K562 (cell line): ENCODE data around the gene LONP1. TPM values are rescaled to one million over a fixed set of nuclear protein-coding genes. Genes with fewer than 3 reads are reported as not detected.

Experiments used
- ATAC-seq: fragments of 200-7000 bp; cut with Tn5 transposase; 3 replicates; pipeline ENCODE4 v1.9.1; 2020; ENCODE audit warnings: moderate library complexity
- BruUV-seq: library from RNA; stranded (reverse); fragments of 400-500 nt; replicated peaks from 2 replicates; lab custom pipeline; 2021; lab: Mats Ljungman, UMichigan
- CTCF ChIA-PET: fragments of 300-600 bp; formaldehyde crosslinking; extraction: SDS; loops from one replicate; lab custom pipeline; 2021; ENCODE audit warnings: low intra/inter-chr PET ratio; lab: Yijun Ruan, JAX
- POLR2A ChIA-PET: fragments of 300-600, 350-650 bp; sonication (Branson Sonifier 250); formaldehyde crosslinking; extraction: SDS; loops from one replicate; lab custom pipeline; 2021; ENCODE audit warnings: antibody characterized with exemption, inconsistent platforms; lab: Yijun Ruan, JAX
- DNase-seq, 4 experiments: peaks; one replicate each; pipeline versions ENCODE4 v3.0.0 to v3.0.0-alpha.2; 2011 to 2018; ENCODE audit warnings: low spot score in 3 of 4, mixed read lengths in 3 of 4; ENCODE audit errors: extremely low read depth in 1 of 4
- FAIRE-seq: peaks from 2 replicates; lab custom pipeline; 2011; peaks lifted over from hg19 to GRCh38; lab: Jason Lieb, UNC
- H2AFZ ChIP-seq: 2 replicates; pipeline ENCODE4 v1.6.0; 2011; ENCODE audit warnings: low read depth, low read length, control low read depth, inconsistent platforms
- H3K27ac ChIP-seq: fragments of 200-600 bp; 3 replicates; pipeline ENCODE4 v1.8.0; 2011; ENCODE audit warnings: low read depth, mild to moderate bottlenecking, control low read depth, inconsistent platforms, low read length, moderate library complexity, mixed read lengths; ENCODE audit errors: extremely low read depth
- H3K27me3 ChIP-seq, 2 experiments: fragments of 300-600 bp in 1 of 2; 2 replicates in 1 of 2; 3 replicates in 1 of 2; pipeline versions ENCODE4 v1.6.0 to v1.8.0; 2011; ENCODE audit warnings: inconsistent platforms in 2 of 2, low read length in 2 of 2, mild to moderate bottlenecking in 1 of 2, mixed read lengths in 1 of 2, moderate library complexity in 1 of 2; ENCODE audit not compliant: control insufficient read depth in 2 of 2, insufficient read depth in 2 of 2
- H3K36me3 ChIP-seq: fragments of 300-600 bp; 3 replicates; pipeline ENCODE4 v1.8.0; 2011; ENCODE audit warnings: mild to moderate bottlenecking, low read length, inconsistent platforms; ENCODE audit not compliant: control insufficient read depth, insufficient read depth
- H3K4me1 ChIP-seq, 2 experiments: fragments of 200-600 bp in 1 of 2; replicated peaks in 1 of 2; 2 replicates in 1 of 2; 3 replicates in 1 of 2; pipeline versions ENCODE4 v1.5.1 to v1.8.0; 2011; ENCODE audit warnings: inconsistent platforms in 2 of 2, low read length in 2 of 2, mild to moderate bottlenecking in 1 of 2, mixed read lengths in 1 of 2, moderate library complexity in 1 of 2; ENCODE audit not compliant: control insufficient read depth in 2 of 2, insufficient read depth in 2 of 2
- H3K4me2 ChIP-seq: 2 replicates; pipeline ENCODE4 v1.6.1; 2011; ENCODE audit warnings: low read length, control low read depth, inconsistent platforms, mixed read lengths; ENCODE audit not compliant: insufficient read depth
- H3K4me3 ChIP-seq: fragments of 200-600 bp; sonication (generic), shearing (Covaris generic); 2 replicates; pipeline ENCODE4 v1.5.1; 2016; ENCODE audit warnings: control low read depth, inconsistent platforms
- H3K79me2 ChIP-seq: fragments of 200-600 bp; 3 replicates; pipeline ENCODE4 v1.8.0; 2011; ENCODE audit warnings: low read length, inconsistent platforms; ENCODE audit not compliant: control insufficient read depth, insufficient read depth
- H3K9ac ChIP-seq, 2 experiments: 2 replicates each; pipeline versions ENCODE4 v1.6.0 to v1.6.1; 2011; ENCODE audit warnings: low read depth in 2 of 2, low read length in 2 of 2, control low read depth in 1 of 2, inconsistent platforms in 1 of 2, mild to moderate bottlenecking in 1 of 2, mixed read lengths in 1 of 2; ENCODE audit not compliant: insufficient read depth in 1 of 2
- H3K9me1 ChIP-seq: one replicate; pipeline ENCODE4 v1.6.0; 2011; ENCODE audit warnings: inconsistent platforms, mild to moderate bottlenecking, low read length, moderate library complexity; ENCODE audit not compliant: control insufficient read depth, insufficient read depth
- H3K9me3 ChIP-seq: replicated peaks from 2 replicates; pipeline ENCODE4 v1.5.1; 2011; ENCODE audit warnings: low read depth, low read length, inconsistent platforms; ENCODE audit not compliant: control insufficient read depth, insufficient read depth
- H4K20me1 ChIP-seq: replicated peaks from 2 replicates; pipeline ENCODE4 v1.6.1; 2011; ENCODE audit warnings: low read length, inconsistent platforms, mixed read lengths; ENCODE audit not compliant: control insufficient read depth, insufficient read depth
- C11orf30 ChIP-seq: fragments of 450-650 bp; IDR thresholded peaks from 2 replicates; pipeline ENCODE4 v1.6.1; 2016; ENCODE audit warnings: low read depth, mild to moderate bottlenecking
- FIP1L1 ChIP-seq: fragments of 200-400 bp; formaldehyde crosslinking; IDR thresholded peaks from 2 replicates; pipeline ENCODE4 v1.6.1; 2018; ENCODE audit warnings: mild to moderate bottlenecking, low read depth, low read length; ENCODE audit not compliant: poor library complexity, severe bottlenecking
- PCBP1 ChIP-seq: fragments of 200-400 bp; formaldehyde crosslinking; IDR thresholded peaks from 2 replicates; pipeline ENCODE4 v1.6.1; 2018; ENCODE audit warnings: mild to moderate bottlenecking, low read depth, low read length; ENCODE audit not compliant: poor library complexity, severe bottlenecking
- POLR2A ChIP-seq: fragments of 450-650 bp; conservative IDR thresholded peaks from 2 replicates; pipeline ENCODE4 v1.6.1; 2016
- POLR2AphosphoS2 ChIP-seq: IDR thresholded peaks from 2 replicates; pipeline ENCODE4 v1.6.1; 2012; ENCODE audit warnings: low read length, improper control_type of control experiment
- POLR2AphosphoS5 ChIP-seq: IDR thresholded peaks from 2 replicates; pipeline ENCODE4 v1.6.1; 2011; ENCODE audit warnings: mild to moderate bottlenecking, low read depth, low read length, moderate library complexity; ENCODE audit not compliant: control insufficient read depth, insufficient read depth
- POLR2G ChIP-seq: fragments of 200-400 bp; formaldehyde crosslinking; IDR thresholded peaks from 2 replicates; pipeline ENCODE4 v1.6.1; 2017; ENCODE audit warnings: low read depth, mild to moderate bottlenecking, antibody characterized with exemption, low read length, moderate library complexity
- PTRF ChIP-seq: fragments of 450-650 bp; IDR thresholded peaks from 2 replicates; pipeline ENCODE4 v1.6.1; 2016; ENCODE audit warnings: mild to moderate bottlenecking, missing genetic modification characterization, missing compliant biosample characterization
- PYGO2 ChIP-seq: fragments of 450-650 bp; IDR thresholded peaks from 2 replicates; pipeline ENCODE4 v1.6.1; 2016; ENCODE audit warnings: mild to moderate bottlenecking, missing genetic modification characterization, moderate library complexity, missing compliant biosample characterization
- RBFOX2 ChIP-seq: fragments of 200-400 bp; formaldehyde crosslinking; IDR thresholded peaks from 2 replicates; pipeline ENCODE4 v1.6.1; 2017; ENCODE audit warnings: low read depth, mild to moderate bottlenecking, low read length, moderate library complexity
- SUPT5H ChIP-seq: fragments of 450-650 bp; IDR thresholded peaks from 2 replicates; pipeline ENCODE4 v1.6.1; 2016
- TEAD1 ChIP-seq, 2 experiments: fragments of 450-650 bp in 1 of 2; sonication (generic) in 1 of 2; formaldehyde crosslinking; IDR thresholded peaks; 2 replicates each; pipeline versions ENCODE4 v1.4.0 to v1.8.0; 2020 to 2022; ENCODE audit warnings: mild to moderate bottlenecking in 2 of 2, missing genetic modification reagents in 1 of 2
- XRCC3 ChIP-seq: fragments of 450-650 bp; IDR thresholded peaks from 2 replicates; pipeline ENCODE4 v1.6.1; 2017; ENCODE audit warnings: mild to moderate bottlenecking, moderate library complexity
- ZBTB33 ChIP-seq: sonication (generic); formaldehyde crosslinking; IDR thresholded peaks from 2 replicates; pipeline ENCODE4 v1.8.1; 2023; ENCODE audit warnings: mild to moderate bottlenecking, missing genetic modification reagents
- ZFP36 ChIP-seq: fragments of 150-350 bp; IDR thresholded peaks from 2 replicates; pipeline ENCODE4 v1.6.1; 2018; ENCODE audit warnings: low read length, low read depth; ENCODE audit not compliant: partially characterized antibody
- ZNF184 ChIP-seq: sonication (generic); formaldehyde crosslinking; IDR thresholded peaks from 2 replicates; pipeline ENCODE4 v1.5.0; 2020; ENCODE audit warnings: missing genetic modification reagents
- ZNF77 ChIP-seq: fragments of 250-450 bp; sonication (Bioruptor Pico); IDR thresholded peaks from 2 replicates; pipeline ENCODE4 v1.5.0; 2020
- WGBS: fragments of 100-300 bp; shearing (Covaris generic); methylation state at CpG from one replicate; pipeline ENCODE4 v1.1.6; 2016; ENCODE audit warnings: low coverage, mixed read lengths; ENCODE audit not compliant: insufficient coverage; ENCODE audit errors: missing lambda C conversion rate; 5-methylcytosine and 5-hydroxymethylcytosine counted together
- in situ Hi-C: fragments of 300-500 bp; cut with MboI; formaldehyde crosslinking; loops from 4 replicates; pipeline ENCODE4 v1.15.0; 2018; ENCODE audit warnings: inconsistent platforms, mixed read lengths
- intact Hi-C: fragments of 100-400 bp; cut with micrococcal nuclease; formaldehyde crosslinking; loops from 2 replicates; pipeline ENCODE4 v1.14.2; 2022
- polyA plus RNA-seq, 8 experiments: library from polyadenylated mRNA; depleted of rRNA in 4 of 8; stranded (reverse) in 5 of 8; unstranded in 3 of 8; fragments of >200 nt; fragmentation: Nextera tagmentation in 2 of 8; fragmentation: Illumina TruSeq in 1 of 8; extraction: Ambion mirVana in 2 of 8; extraction: Trizol in 1 of 8; gene quantifications; 2 replicates each; pipeline versions ENCODE4 v1.2.1 to v1.2.3, GENCODE V29; 2011 to 2014; ENCODE audit warnings: inconsistent platforms in 1 of 8, missing spikeins in 1 of 8
- total RNA-seq, 7 experiments: library from RNA; depleted of rRNA in 6 of 7; stranded (reverse); fragments of >200 nt in 6 of 7; fragmentation: Illumina TruSeq in 2 of 7; extraction: Trizol in 2 of 7; gene quantifications; 2 replicates each; pipeline versions ENCODE4 v1.2.1 to v1.2.3, GENCODE V29; 2011 to 2021; ENCODE audit warnings: low replicate concordance in 1 of 7

Gene LONP1
- total and polyA plus RNA-seq, 9 of the 15 experiments (the other 6 are each of a cell fraction or from before 2014, with no cell fraction given) = 1.1 to 238 (median 84.5) TPM

GRCh38 chr19:5694956-5695648 is 24.8 kb downstream of the LONP1 start (continued):
- no peak for TF ChIP-seq PYGO2 (tag)
- peak; percentile 98 for TF ChIP-seq ZFP36

GRCh38 chr19:5694167-5694955 is 25.6 kb downstream of the LONP1 start:
- FAIRE-seq (no peak), ATAC-seq (no peak), DNase-seq (no peak)
- Histone ChIP-seq H3K9me1 (peaks cover 17% of the 10 kb centered on the region), H3K27ac (no peak overlapping the region), H3K27me3 (no peaks in the 10 kb centered on the region), H3K4me3 (no peak overlapping the region), H3K4me1 (peaks cover 14 to 85% of the 10 kb centered on the region in 2 experiments), H3K9ac (peak overlapping the region in 1 of 2 experiments; percentile 64; a peak in 2 of 4 replicates), H3K9me3 (no peaks in the 10 kb centered on the region), H2AFZ (no peak overlapping the region), H3K36me3 (peaks cover 90% of the 10 kb centered on the region), H3K4me2 (no peak overlapping the region), H4K20me1 (peaks cover 65% of the 10 kb centered on the region), H3K79me2 (peaks cover 70% of the 10 kb centered on the region)
- ChIA-PET CTCF (no interaction called here), POLR2A (interaction anchor here (0.6 to 2.4 kb wide), 8 partner anchors 8 to 97 kb away, joined by 3 to 9 read pairs (median 4); partner anchors contain the start of genes CATSPERD, DUS3L and LONP1)
- no TSS peak for BruUV-seq
- intact Hi-C loops = no loop called here
- in situ Hi-C loops = no loop called here
- WGBS = 91% methylated on average over 31 of the region's 45 CpGs
- TF ChIP-seq POLR2A = peak; percentile 1; the same call in 1 of the 2 replicates
- TF ChIP-seq C11orf30 = no peak
- no peak for TF ChIP-seq ZNF77
- peak; percentile 75 for TF ChIP-seq POLR2G
- TF ChIP-seq SUPT5H = peak; percentile 9; the same call in 1 of the 2 replicates
- TF ChIP-seq PTRF (tag) = no peak
- no peak for TF ChIP-seq ZNF184 (CRISPR knock-in tag)
- TF ChIP-seq XRCC3 = no peak
- peak; percentile 56 for TF ChIP-seq PCBP1
- TF ChIP-seq FIP1L1 = peak; percentile 9
- TF ChIP-seq POLR2AphosphoS2 = 0 out of 2 replicates have a peak, but pooled peaks have one; percentile 25
- no peak for TF ChIP-seq TEAD1 (CRISPR knock-in tag; IDR thresholded peaks at IDR 0.05)
- peak; percentile 89 for TF ChIP-seq ZBTB33
- TF ChIP-seq RBFOX2 = peak; percentile 64
- peak; percentile 3; the same call in 1 of the 2 replicates for TF ChIP-seq POLR2AphosphoS5
